Measurements from ENCODE around the gene ERC2.

Gene ERC2

DNA sequence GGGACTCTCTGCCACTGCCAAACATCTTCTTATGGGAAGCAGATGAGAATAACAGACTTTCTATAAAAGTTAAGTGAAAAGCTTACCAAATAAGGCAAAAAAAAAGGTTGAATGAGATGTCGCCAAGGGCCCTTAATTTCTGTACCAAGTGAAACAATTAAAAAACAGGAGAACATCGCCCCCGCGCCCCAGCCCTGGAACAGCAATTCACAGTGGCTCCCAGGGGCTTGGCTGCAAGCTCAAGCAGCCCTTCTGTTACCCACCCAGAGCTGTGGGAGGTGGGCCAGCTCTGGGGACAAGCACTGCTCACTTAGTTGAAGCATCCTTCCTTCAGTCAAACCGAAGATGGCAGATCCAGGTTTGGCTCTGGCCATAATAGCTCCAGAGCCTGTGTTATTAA is 208.0 kb downstream of the ERC2 start:
- FAIRE-seq, result no peak
- DNase-seq (ENCODE audit: low spot score), result no peak

DNA sequence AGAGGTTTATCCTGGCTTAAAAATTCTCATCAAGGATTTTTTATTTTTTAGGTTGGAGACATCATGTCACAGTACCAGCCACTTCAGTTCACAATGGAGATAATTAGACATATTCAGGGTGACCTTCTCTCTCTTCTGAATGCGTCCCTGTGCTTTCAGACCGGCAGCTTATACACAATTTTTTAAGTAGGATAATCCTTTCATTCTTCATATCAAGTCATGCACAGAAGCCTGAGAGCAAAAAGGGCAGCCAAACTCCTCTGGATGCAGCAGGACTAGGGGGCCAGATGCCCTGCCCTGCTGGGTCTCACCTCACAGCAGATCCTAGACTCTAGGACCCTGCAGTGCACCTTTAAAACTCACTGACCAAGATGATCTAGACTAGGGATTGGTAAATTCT is 210.4 kb downstream of the ERC2 start:
- DNase-seq (ENCODE audit: low spot score) (no peak), FAIRE-seq (no peak)

DNA sequence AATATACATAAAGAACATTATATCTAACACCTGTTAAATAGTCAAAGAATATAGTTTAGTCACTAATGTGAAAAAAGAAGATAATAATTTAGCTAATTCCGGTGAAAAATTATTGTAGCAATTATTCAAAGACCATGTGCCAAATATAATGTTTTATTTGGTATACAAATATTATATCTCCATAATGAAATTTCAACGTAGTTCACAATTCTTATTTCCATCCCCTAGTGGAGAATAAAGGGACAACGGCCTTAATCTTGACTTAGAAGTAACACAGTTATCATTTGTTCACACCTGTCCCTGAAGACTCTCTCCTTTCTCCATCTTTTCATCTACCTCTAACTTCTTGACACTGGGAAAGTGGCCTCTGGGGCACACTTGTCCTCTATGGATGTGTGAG is 213.4 kb downstream of the ERC2 start:
- peak; percentile 11 for DNase-seq (ENCODE audit: low spot score)
- no peak for FAIRE-seq

DNA sequence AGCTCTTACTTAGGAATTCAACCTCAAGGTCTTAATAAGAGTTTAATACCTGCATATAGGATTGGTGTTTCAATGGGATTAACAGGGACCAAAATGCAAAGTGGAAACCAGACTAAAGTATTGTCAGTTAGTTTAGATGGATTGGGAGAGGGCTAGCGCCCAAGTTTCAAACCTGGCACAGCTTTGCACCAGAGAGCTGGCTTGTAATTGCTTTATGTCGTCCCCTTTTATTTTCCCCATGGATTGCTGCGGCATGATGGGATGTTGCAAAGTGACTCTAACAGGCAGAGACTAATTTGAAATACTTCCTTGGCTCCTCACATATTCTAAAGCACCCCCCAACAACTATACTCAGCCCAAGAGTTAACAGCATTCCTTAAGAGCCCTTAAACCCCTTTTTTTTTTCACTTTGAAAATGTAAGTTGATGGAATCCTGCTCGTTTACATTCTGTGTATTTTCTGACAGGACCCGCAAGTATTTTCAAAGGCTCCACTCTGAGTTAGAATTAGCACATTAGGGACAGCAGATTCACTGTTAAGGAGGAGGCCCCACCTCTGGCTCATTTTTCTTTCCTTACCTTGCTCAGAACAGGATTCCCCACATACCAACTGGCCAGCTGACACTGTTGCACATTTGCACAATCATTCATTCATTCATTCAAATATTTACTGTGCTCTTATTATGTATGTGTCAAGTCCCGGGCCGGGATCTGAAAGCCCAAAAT is 214.2 kb downstream of the ERC2 start:
- no peak for FAIRE-seq
- no peak for DNase-seq (ENCODE audit: low spot score)

DNA sequence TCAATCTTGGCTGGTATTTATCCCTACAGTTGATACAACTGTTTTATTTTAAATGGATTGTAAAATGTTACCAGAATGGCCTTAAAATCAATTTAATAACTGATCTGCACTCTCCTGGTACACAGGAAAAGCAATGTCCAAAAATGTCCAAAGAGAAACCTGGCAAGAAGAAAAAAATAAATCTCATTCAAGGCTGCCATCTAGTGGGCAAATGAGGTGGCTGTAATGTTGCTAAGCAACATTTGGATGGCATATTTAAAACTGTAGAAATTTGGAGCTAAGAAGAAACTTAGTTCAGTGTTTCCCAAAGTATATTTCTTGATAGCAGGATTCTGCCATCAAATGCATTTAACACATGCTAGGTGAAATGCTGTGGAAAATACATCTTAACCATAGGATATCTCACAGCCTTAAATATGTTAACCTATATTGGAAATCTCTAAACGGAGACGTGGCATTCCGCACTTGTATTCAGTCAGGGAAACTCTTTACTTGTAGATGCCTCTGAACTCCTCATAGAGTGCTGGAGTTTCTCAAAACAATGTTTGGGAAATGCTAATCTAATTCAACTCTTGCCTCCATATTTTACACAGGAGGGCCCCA is 216.8 kb downstream of the ERC2 start:
- DNase-seq (ENCODE audit: low spot score) (peak; percentile 44), FAIRE-seq (no peak)

DNA sequence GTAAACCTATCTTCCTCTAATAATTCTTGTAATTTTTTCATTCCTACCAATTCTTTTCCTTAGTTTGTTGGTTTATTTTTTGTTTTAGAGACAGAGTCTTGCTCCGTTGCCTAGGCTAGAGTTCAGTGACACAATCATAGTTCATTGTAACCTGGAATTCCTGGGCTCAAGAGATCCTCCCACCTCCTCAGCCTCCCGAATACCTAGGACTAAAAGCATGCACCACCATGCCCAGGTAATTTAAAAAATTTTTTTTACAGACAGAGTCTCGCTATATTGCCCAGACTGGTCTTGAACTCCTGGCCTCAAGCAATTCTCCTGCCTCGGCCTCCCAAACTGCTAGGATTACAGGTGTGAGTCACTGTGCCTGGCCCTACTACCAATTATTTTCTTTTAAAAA is 220.2 kb downstream of the ERC2 start:
- DNase-seq (ENCODE audit: low spot score), result no peak
- no peak for FAIRE-seq

DNA sequence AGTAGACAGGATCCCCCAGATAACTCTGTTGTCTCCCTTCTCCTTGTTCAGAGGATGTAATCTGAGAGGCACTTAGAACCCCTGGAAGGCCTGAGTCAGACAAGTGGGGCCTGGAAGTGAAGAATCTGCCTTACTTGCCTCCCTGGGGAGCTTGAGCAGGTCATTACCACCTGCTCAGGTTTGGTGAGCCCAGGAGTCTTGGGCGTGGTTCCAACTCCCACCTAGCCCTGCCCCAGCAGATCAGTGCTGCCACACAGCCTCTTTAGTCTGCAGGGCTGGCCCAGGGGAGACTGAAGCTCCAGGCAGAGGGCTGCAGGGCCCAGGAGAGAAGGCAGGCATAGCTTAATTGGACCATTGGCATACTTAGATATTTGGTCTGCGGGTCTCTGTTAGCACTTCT is 230.0 kb downstream of the ERC2 start:
- DNase-seq (ENCODE audit: low spot score) (no peak), FAIRE-seq (no peak)

DNA sequence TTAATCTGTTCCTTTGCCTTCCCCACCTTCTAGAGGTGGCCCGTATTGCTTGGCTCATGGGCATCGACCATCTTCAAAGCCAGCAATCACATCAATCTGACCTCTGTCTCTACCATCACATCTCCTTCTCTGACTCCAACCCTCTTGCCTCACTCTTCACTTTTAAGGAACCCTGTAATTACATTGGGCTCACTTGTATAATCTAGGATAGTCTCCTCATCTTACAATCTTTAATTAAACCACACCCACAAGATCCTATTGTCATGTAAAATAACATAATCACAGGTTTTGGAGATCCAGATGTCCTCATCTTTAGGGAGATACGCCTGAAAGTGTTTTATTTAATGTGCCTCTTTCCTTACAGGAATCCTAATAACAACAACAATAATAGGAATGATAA is 234.5 kb downstream of the ERC2 start:
- FAIRE-seq (no peak), DNase-seq (ENCODE audit: low spot score) (no peak)

DNA sequence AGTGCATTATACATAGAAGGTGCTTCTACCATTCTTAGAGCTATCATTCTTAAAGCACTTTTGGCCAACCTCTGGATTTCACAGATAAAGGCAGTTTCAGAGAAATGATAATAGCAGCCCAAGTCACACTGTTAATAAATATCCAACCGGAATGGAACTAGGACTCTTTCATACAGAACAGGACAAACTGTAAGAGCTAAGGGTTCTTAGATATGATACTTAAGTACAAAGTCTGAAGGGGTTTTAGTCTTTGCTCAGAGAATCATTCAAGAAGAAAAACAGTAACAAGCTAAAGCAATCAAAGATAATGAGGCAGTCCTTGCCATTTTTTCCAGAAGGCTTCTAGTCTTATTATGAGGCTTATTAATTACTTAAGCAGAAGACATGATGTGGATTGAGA is 239.0 kb downstream of the ERC2 start:
- no peak for FAIRE-seq
- no peak for DNase-seq (ENCODE audit: low spot score)

DNA sequence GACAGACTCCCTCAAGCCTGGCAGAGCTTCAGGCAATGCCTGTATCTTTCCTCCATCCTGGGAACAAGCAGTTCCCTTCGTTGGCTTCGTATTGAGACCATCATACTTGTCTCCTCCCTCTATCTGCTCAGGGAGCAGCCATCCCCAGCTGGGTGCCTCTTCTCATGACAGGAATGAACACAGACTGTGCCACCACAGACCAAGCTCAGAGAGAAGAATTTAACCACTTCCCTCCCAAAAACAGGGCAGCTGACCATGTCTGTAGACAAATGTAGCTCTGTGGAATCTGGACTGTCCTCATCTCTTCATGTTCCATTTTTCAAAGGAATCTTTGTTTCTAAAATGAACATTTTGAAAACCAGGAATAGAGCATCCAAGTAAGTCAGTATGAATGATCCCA is 245.4 kb downstream of the ERC2 start:
- FAIRE-seq, result no peak

DNA sequence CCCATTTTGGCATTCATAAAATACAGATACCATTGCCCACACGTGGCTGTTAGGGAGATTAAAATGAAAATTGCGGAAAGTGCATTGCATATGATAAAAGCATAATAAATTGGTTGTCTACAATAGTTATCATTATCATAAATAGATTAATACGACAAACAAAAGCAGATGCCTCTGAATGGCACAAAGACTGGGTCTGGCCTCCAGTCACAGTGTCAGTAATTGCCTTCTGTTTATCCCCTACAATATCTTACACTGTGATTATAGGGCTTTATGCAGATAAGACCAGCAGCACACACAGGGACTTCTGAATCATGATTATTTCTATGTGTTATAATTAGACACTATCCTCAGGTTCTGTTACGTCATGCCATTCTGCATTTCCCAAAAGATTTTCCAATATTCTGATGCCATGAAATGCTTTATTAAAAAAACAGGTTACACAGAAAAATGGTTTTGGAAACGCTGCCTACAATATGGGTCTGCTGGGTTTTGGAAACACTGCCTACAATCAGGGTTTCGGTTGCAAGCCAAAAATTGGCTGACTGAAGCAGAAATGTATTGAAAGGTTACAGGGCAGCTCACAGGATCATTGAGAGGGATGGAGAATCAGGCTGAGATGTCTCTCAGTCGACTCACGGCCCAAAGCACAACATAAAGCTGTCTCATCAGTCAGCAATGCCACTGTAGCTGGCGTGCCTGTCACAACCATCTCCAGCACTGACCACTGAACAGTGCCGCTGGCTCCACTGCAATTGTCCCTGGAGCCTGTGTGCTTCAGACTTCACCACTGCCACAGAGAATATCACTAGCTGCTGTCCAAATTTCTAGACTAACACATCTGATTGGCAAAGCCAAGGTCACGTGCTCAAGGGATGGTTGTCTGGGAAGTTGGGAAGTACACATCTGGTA is 248.1 kb downstream of the ERC2 start:
- DNase-seq (ENCODE audit: low spot score), result no peak
- no peak for FAIRE-seq

More for the DNA sequence above, 245.4 kb downstream of the ERC2 start:
- DNase-seq (ENCODE audit: low spot score), result no peak

DNA sequence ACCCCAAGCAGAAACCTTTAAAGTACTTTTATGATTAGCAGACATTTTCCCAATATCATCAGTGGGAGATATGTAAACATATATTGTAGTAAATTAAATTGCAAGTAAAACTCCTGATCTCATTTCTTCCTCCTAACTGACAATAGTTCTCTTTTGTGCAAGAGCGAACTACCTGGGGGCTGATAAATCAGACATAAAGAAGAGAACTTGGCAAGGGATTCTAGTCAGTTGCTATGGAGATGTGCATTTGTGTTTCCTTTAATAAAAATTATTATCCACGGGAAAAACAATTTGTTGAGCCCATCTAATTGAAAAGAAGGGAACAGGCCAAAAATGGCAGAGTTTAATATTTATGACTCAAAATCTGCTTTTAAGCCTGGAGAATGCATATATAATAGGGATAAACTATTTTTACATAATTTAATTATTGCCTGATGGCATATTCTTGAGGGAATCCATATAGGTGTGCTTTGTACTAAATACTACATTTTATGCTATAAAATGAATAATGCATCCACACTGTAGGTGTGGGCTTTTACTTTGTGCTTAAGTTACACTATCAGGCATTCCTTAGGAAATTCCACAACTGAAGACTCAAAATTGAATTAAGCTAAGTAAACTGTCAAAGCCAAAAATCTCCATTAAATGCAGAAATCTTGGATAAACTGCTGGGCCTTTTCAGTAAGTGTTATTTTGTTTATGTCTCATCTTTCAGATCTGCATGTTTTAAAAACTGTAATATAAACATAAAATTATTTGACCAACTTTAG is 258.1 kb downstream of the ERC2 start:
- DNase-seq (ENCODE audit: low spot score) (no peak), FAIRE-seq (no peak)

DNA sequence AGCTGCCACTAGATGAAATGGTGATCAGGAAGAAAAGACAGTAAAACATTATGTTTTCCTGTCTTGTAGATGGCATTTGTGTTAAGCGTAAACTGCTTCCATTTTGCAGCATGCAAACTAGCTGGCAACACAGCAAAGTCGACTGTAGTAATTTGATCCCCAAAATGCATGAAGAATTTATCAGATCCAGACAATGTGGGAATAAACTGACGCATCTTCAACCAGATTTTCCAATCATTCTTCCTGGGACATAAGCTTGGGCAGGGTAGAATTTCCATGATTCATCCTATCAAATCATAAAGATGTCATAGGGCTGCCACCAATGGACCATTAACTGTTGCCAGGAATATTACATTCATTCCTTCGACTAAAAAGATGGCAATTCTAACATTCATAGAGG is 260.3 kb downstream of the ERC2 start:
- FAIRE-seq, result no peak
- DNase-seq (ENCODE audit: low spot score), result no peak

DNA sequence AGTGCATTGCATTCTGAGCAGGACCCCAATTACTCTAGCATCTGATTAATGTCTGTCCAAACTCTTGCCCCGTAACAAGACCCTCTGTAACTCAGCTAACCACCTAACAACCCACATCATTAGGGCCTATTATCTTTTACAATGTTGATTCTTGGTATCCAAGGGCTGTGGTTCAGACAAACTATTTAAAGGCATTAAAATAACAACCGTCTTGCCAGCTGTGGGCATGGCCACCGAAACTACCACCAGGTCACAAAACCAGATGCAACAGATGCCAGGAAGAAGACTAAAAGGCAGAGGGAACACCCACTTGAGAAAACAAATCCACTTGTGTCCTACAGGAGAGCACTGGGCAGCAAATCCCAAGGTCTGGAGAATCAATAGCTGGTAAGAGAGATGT is 262.9 kb downstream of the ERC2 start:
- FAIRE-seq (no peak), DNase-seq (ENCODE audit: low spot score) (no peak)

DNA sequence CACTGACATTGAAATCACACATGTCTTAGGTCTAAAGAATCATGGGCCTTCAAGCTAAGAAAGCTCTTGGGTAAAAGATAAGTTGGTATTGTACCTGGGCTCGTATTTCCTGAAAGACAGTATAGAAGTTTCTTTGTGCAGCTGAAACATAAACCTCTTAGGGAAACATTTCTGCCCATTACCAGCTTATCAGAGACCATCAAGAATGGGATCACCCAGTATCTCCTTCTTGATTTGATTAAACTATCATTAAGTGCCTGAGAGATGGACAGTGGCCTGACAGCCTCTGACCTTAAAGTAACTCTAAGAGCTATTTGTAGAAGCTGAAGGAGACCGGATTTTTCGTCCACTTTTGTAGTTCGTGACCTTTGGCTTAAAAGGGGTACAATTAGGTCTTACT is 265.3 kb downstream of the ERC2 start:
- no peak for DNase-seq (ENCODE audit: low spot score)

DNA sequence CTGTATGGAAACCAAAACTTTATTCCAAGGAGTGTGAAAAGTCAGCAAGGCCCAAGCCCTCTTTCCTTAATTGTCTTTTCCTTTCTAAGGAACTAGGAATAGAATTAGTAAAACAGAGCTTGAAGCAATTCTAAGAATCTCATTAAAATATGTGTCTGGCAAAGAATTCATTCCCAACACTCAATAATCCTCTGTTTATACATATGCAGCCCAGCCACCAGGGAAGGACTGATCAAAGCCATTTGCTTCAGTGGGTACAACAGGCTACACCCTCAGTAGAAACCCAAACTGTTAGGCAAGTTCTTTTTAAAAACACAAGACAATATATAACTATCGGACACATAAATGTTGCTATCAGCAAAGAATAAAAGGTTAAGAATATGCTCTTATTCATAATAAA is 266.9 kb downstream of the ERC2 start:
- DNase-seq (ENCODE audit: low spot score) (no peak), FAIRE-seq (no peak)

More for the DNA sequence above, 265.3 kb downstream of the ERC2 start:
- FAIRE-seq, result no peak

DNA sequence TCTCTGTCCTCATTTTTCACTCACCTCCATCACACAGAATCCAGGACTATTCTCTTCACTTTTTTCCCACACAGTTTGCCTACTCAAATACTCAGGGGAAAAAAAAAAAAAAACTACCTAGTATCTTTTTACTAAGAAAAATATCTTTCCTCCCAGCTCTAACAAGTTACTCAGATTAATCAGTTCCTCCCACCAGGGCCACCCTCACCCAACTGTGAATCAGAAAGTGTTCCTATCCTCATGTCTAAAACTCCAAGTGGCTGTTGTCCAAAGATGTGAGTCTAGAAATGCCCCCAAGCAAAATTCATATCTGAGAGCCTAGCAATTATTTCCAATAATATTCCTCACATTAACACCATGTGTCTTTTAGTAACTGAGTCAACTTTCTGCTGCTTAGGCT is 268.0 kb downstream of the ERC2 start:
- no peak for FAIRE-seq
- no peak for DNase-seq (ENCODE audit: low spot score)

DNA sequence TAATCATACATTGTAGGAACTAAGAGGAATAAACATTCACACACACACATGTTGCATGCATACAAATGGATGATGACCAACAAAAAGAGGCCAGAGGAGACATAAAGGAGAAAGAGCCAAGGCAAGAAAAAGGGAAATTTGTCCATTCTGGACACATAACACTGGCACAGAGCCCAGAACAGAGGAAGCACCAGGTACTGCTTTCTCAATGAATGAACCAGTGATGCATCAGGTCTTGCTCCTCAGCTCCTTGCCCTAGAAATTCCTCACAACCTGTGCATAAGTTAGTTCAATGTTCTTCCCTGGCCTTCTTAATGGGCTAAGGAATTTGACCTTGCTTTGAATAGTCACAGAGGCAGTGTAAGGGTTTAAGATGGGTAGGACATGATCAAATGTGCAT is 270.3 kb downstream of the ERC2 start:
- FAIRE-seq (no peak), DNase-seq (ENCODE audit: low spot score) (no peak)

DNA sequence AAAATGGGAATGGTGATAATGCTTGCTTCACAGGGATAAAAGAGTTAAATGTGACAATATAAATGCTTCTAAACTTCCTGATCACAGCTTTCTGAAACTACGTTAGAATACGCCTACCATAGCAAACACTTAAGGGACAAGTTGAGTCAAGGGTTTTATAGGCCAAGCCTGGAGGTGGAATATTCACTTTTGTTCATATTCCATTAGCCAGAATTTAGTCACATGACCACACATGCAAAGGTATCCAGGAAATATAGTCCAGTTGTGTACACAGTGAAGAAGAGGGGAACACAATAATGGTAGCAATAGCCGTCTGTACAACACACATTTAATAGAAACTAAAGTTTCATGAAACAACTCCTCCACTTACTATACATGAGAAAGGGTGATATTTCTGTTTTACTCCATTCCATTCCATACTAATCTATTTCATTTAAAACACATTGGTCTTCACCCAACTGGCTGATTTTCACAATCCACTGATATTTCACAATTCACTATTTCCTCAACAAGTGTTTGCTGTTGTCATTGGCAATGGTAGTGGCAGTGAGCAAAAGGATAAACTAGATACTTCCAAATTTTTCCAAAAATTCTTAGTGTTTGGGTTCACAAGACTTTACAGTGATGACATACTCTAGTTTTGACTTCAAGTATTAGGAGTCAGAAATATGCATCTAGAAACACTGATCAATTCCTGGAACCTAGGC is 270.9 kb downstream of the ERC2 start:
- no peak for DNase-seq (ENCODE audit: low spot score)
- FAIRE-seq, result no peak

DNA sequence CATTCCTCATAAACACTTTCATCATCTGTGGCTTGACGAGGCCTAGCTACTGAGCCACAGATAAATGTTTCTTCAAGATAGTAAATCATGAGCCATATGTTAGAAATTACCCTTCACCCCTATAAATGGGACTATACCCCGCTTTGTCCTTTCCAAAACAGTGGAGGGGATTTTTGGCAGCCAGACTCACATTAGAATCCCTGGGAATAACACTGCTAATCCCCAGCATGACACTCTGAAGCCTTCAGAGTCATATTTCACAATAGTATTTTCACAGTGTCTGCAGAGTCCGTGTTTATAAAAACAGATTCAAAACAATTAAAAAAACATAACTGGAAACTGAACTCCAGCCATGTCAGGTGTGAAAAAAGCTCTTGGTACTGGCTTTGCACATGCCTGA is 271.6 kb downstream of the ERC2 start:
- no peak for FAIRE-seq

DNA sequence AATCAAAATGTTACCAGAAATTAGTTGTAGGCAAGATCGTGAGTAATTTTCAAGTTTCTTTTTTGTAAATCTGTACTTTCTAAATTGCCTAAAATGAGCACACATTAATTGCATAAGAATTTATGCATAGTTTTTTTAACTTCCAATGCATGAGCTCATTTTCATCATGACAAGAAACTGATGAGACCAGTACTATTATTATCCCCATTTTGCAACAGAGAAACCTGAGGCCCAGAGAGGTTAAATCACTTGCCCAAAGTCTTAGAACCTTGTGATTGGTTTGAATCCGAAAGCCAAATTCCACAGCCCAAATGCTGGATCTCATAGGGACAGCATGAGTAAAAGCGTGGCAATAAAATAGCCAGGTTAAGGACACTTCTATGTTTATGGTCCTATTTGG is 274.7 kb downstream of the ERC2 start:
- DNase-seq (ENCODE audit: low spot score) (no peak), FAIRE-seq (no peak)

More for the DNA sequence above, 271.6 kb downstream of the ERC2 start:
- no peak for DNase-seq (ENCODE audit: low spot score)

Measured in urothelium cell line (cell line).